Measurements from ENCODE around the gene RGR.

Gene RGR

GRCh38 chr10:84244651-84245270 lies at the start of gene RGR:
Gene RGR (plus strand): TSS chr10:84245053. CDS start chr10:84245091, 38 bp downstream.
- no peak for DNase-seq (ENCODE audit: low read depth)

GRCh38 chr10:84196083-84196482 lies 48.8 kb upstream of the RGR start:
- no peak for DNase-seq (ENCODE audit: low read depth)

- DNase-seq (ENCODE audit: low read depth), result no peak
Measured at GRCh38 chr10:84196941-84197340, 47.9 kb upstream of the RGR start.

GRCh38 chr10:84197643-84198042 lies 47.2 kb upstream of the RGR start:
- DNase-seq (ENCODE audit: low read depth), result no peak

GRCh38 chr10:84198206-84198915 lies 46.5 kb upstream of the RGR start:
- DNase-seq (ENCODE audit: low read depth), result no peak

GRCh38 chr10:84200537-84201243 lies 44.2 kb upstream of the RGR start:
- DNase-seq (ENCODE audit: low read depth), result no peak

- DNase-seq (ENCODE audit: low read depth), result no peak
Measured at GRCh38 chr10:84201244-84201606, 43.6 kb upstream of the RGR start.

GRCh38 chr10:84201682-84202081 lies 43.2 kb upstream of the RGR start:
- no peak for DNase-seq (ENCODE audit: low read depth)

- no peak for DNase-seq (ENCODE audit: low read depth)
Measured at GRCh38 chr10:84202349-84202748, 42.5 kb upstream of the RGR start.

- no peak for DNase-seq (ENCODE audit: low read depth)
Measured at GRCh38 chr10:84204122-84204521, 40.7 kb upstream of the RGR start.

GRCh38 chr10:84204610-84205009 lies 40.2 kb upstream of the RGR start:
- DNase-seq (ENCODE audit: low read depth), result no peak

GRCh38 chr10:84205049-84205852 lies 39.6 kb upstream of the RGR start:
- peak; percentile 10 for DNase-seq (ENCODE audit: low read depth)

GRCh38 chr10:84205853-84206525 lies 38.9 kb upstream of the RGR start:
- DNase-seq (ENCODE audit: low read depth), result no peak

GRCh38 chr10:84208023-84208422 lies 36.8 kb upstream of the RGR start:
- DNase-seq (ENCODE audit: low read depth), result no peak

GRCh38 chr10:84211566-84211965 lies 33.3 kb upstream of the RGR start:
- no peak for DNase-seq (ENCODE audit: low read depth)

GRCh38 chr10:84212014-84212413 lies 32.8 kb upstream of the RGR start:
- DNase-seq (ENCODE audit: low read depth), result no peak

- no peak for DNase-seq (ENCODE audit: low read depth)
Measured at GRCh38 chr10:84213076-84213475, 31.8 kb upstream of the RGR start.

GRCh38 chr10:84214046-84214572 lies 30.7 kb upstream of the RGR start:
- DNase-seq (ENCODE audit: low read depth), result no peak

- DNase-seq (ENCODE audit: low read depth), result no peak
Measured at GRCh38 chr10:84214612-84215235, 30.1 kb upstream of the RGR start.

GRCh38 chr10:84216834-84217233 lies 28.0 kb upstream of the RGR start:
- no peak for DNase-seq (ENCODE audit: low read depth)

GRCh38 chr10:84217746-84218145 lies 27.1 kb upstream of the RGR start:
- no peak for DNase-seq (ENCODE audit: low read depth)
